Transverse colon (tissue), 4 donors: ENCODE data around the gene TSACC. TPM values are rescaled to one million over a fixed set of nuclear protein-coding genes. Genes with fewer than 3 reads are reported as not detected.

Experiments used
- DNase-seq: peaks from one replicate; pipeline ENCODE4 v3.0.0-alpha.2; 2019
- H3K27ac ChIP-seq, 4 donors: fragments of 200-600 bp; sonication (generic); 2 replicates each; pipeline ENCODE4 v1.5.1; 2016 to 2018; ENCODE audit warnings: inconsistent platforms in 4 of 4
- H3K27me3 ChIP-seq: fragments of 200-600 bp; sonication (generic); 2 replicates; pipeline ENCODE4 v1.5.1; 2017; ENCODE audit warnings: inconsistent platforms
- H3K36me3 ChIP-seq, 4 donors: fragments of 200-600 bp; sonication (generic); 2 replicates each; pipeline ENCODE4 v1.5.1; 2017 to 2019; ENCODE audit warnings: inconsistent platforms in 4 of 4
- H3K4me1 ChIP-seq, 4 donors: fragments of 200-600 bp; sonication (generic); 2 replicates each; pipeline ENCODE4 v1.5.1; 2017 to 2020; ENCODE audit warnings: inconsistent platforms in 4 of 4
- H3K4me3 ChIP-seq, 4 donors: fragments of 200-600 bp; sonication (generic); 1 replicate in 1 of 4; 2 replicates in 3 of 4; pipeline versions ENCODE4 v1.5.1 to v1.6.1; 2017 to 2019; ENCODE audit warnings: inconsistent platforms in 4 of 4
- H3K9me3 ChIP-seq, 2 donors: fragments of 200-600 bp; sonication (generic); 2 replicates each; pipeline ENCODE4 v1.5.1; 2017 to 2019; ENCODE audit warnings: inconsistent platforms in 2 of 2
- EP300 ChIP-seq: sonication (generic); formaldehyde crosslinking; IDR thresholded peaks from one replicate; pipeline ENCODE4 v1.6.1; 2017; ENCODE audit warnings: antibody characterized with exemption, low read depth
- POLR2A ChIP-seq: fragments of 450-650 bp; IDR thresholded peaks from one replicate; pipeline ENCODE4 v1.6.1; 2016; ENCODE audit warnings: antibody characterized with exemption, mild to moderate bottlenecking, moderate library complexity
- POLR2AphosphoS5 ChIP-seq, 3 donors: sonication (generic); formaldehyde crosslinking; IDR thresholded peaks; one replicate each; pipeline ENCODE4 v1.6.1; 2016; ENCODE audit warnings: antibody characterized with exemption in 3 of 3
- WGBS, 2 donors: methylation state at CpG; one replicate each; pipeline ENCODE4 v1.1.5; 2018; ENCODE audit warnings: low coverage in 1 of 2; 5-methylcytosine and 5-hydroxymethylcytosine counted together
- in situ Hi-C, 4 donors: fragments of 200-750 bp; cut with MboI; loops; one replicate each; pipeline versions ENCODE4 v1.15.0 to v1.15.1; 2017; ENCODE audit warnings: low sequenced_read_pairs in 3 of 4, low pct_ligation_motif_present in 1 of 4, low pct_unique_long_range_greater_than_20kb in 1 of 4
- intact Hi-C: fragments of 100-400 bp; cut with DNase I; formaldehyde crosslinking; loops from one replicate; pipeline ENCODE4 v1.15.1; 2023; ENCODE audit warnings: low total_unique reads
- total RNA-seq, 4 donors: library from RNA; depleted of rRNA; stranded (reverse); fragments of >200 nt; gene quantifications; one replicate each; pipeline ENCODE4 v1.1.0, GENCODE V29; 2016
- TF ChIP-seq, protein P1 (sequence below), 5 experiments: fragments of 200-600 bp in 3 of 5; fragments of 450-650 bp in 2 of 5; sonication (generic) in 3 of 5; IDR thresholded peaks; 1 replicate in 2 of 5; 2 replicates in 3 of 5; pipeline ENCODE4 v1.5.1; 2016 to 2017; ENCODE audit warnings: antibody characterized with exemption in 5 of 5, inconsistent platforms in 3 of 5, mild to moderate bottlenecking in 2 of 5, moderate library complexity in 1 of 5

Gene TSACC
- total RNA-seq, 4 donors from 2014 or later = not detected

DNA sequence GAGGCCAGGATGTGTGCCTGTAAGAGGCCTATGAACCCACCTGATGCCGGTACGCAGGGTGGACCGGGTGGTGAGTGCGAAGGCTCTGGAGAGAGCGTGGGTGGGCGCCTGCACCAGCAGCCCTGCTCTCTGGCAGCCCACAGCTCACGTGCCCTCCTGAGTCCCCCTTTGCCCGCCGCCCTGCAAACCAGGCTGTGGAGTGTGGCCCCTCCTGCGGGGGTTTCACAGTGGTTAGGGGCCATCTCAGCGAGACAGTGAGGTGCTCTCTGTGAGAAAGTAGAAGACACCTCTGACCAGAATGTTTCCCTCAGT is 53.0 kb downstream of the TSACC start:
- H3K4me1 ChIP-seq = no peaks in the 10 kb centered on the region
- intact Hi-C loops = loop anchor here (10.0 kb wide), 1 partner anchor 223 kb away; the partner anchor contains the start of gene HAPLN2
- H3K27ac ChIP-seq = no peak overlapping the region
- no peak overlapping the region for H3K4me3 ChIP-seq
- no peaks in the 10 kb centered on the region for H3K36me3 ChIP-seq
- TF ChIP-seq, protein P1, sequence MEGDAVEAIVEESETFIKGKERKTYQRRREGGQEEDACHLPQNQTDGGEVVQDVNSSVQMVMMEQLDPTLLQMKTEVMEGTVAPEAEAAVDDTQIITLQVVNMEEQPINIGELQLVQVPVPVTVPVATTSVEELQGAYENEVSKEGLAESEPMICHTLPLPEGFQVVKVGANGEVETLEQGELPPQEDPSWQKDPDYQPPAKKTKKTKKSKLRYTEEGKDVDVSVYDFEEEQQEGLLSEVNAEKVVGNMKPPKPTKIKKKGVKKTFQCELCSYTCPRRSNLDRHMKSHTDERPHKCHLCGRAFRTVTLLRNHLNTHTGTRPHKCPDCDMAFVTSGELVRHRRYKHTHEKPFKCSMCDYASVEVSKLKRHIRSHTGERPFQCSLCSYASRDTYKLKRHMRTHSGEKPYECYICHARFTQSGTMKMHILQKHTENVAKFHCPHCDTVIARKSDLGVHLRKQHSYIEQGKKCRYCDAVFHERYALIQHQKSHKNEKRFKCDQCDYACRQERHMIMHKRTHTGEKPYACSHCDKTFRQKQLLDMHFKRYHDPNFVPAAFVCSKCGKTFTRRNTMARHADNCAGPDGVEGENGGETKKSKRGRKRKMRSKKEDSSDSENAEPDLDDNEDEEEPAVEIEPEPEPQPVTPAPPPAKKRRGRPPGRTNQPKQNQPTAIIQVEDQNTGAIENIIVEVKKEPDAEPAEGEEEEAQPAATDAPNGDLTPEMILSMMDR (IDR thresholded peaks at IDR 0.05) = no peak
- in situ Hi-C loops = loop anchor here in 1 of 4 donors (25.0 kb wide), 1 partner anchor 221 kb away; the partner anchor contains the start of genes GPATCH4 and HAPLN2
- H3K27me3 ChIP-seq = peaks cover 67% of the 10 kb centered on the region
- no peaks in the 10 kb centered on the region for H3K9me3 ChIP-seq
- 82 to 100% methylated on average over 1 to 10 of the region's 11 CpGs for WGBS, 2 donors
- DNase-seq = no peak

DNA sequence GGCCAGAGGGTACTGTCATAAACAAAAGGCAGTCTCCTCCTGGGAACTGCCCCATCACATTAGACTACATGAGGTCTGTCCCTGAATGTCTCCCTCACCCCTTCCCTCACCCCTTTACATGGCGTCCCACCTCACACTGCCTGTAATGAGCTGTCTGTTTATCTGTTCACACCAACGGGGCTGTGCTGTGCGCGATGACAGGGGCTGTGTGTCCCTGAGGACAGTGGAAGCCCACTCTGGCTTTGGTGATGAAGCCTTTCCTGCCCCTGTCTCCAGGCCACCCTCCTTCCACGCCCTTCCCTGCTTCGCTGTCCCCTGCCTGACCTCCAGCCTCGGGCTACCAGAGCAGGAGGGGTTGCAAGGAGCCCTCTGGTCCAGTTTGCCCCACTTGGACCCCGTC is 53.4 kb downstream of the TSACC start:
- H3K27ac ChIP-seq = no peak overlapping the region
- no peak for DNase-seq
- no peaks in the 10 kb centered on the region for H3K36me3 ChIP-seq
- 65% methylated on average over 8 of the region's 8 CpGs; no CpG with 5 or more reads in 1 of the 2 donors for WGBS, 2 donors
- peaks cover 64% of the 10 kb centered on the region for H3K27me3 ChIP-seq
- no peaks in the 10 kb centered on the region for H3K4me1 ChIP-seq
- no peak overlapping the region for H3K4me3 ChIP-seq
- in situ Hi-C loops = loop anchor here in 1 of 4 donors (25.0 kb wide), 1 partner anchor 221 kb away; the partner anchor contains the start of genes GPATCH4 and HAPLN2
- intact Hi-C loops = loop anchor here (10.0 kb wide), 1 partner anchor 223 kb away; the partner anchor contains the start of gene HAPLN2
- TF ChIP-seq POLR2A (no peak), POLR2AphosphoS5 (IDR thresholded peaks at IDR 0.05) (no peak), EP300 (no peak)
- TF ChIP-seq, protein P1 (IDR thresholded peaks at IDR 0.05) = no peak
- H3K9me3 ChIP-seq = no peaks in the 10 kb centered on the region

DNA sequence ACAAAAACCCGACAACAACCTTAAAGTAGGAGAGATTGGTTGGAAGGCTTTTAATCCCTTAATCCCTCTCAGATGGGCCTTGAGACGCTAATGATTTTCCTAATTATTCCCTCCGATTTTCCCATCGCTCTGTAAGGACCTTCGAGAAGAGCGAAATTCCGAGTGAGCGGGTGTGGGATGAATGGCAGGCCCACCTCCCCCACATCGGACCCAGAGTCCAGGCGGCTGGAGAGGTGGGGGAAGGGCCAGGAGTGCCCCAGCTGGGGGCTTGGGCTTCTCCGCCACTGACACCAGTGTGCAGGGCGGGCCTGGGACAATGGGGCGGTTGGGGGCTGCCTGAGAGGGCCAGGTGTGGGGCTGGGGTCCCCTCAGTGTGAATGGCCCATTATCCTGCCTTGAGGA is 54.1 kb downstream of the TSACC start:
- no peak overlapping the region for H3K4me3 ChIP-seq
- H3K4me1 ChIP-seq = no peaks in the 10 kb centered on the region
- in situ Hi-C loops (loop anchor here in 1 of 4 donors (25.0 kb wide), 1 partner anchor 220 kb away; the partner anchor contains the start of genes GPATCH4 and HAPLN2), intact Hi-C loops (loop anchor here (10.0 kb wide), 1 partner anchor 222 kb away; the partner anchor contains the start of gene HAPLN2)
- no peaks in the 10 kb centered on the region for H3K9me3 ChIP-seq
- no peak overlapping the region for H3K27ac ChIP-seq
- WGBS, 2 donors = 80 to 93% methylated on average over 2 to 13 of the region's 13 CpGs
- H3K36me3 ChIP-seq = no peaks in the 10 kb centered on the region
- TF ChIP-seq POLR2A = no peak
- peaks cover 56% of the 10 kb centered on the region for H3K27me3 ChIP-seq
- DNase-seq = no peak

DNA sequence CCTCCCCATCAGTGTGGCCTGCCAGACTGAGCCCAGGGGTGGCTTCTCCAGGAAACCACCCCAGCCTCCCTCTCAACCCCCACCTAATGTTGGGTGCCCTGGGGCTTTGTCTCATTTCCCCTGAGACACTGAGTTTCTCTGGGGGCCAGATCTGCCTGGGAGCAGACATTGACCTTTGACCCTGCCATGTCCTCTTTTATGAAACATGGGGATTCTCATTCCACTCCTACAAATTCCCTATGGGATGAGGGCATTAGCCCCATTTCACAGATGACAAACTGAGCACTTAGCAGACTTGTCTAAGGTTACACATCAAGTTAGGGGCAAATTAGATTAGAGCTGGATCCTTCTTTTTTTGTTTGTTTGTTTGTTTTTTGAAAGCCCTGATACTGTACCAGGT is 54.8 kb downstream of the TSACC start:
- H3K9me3 ChIP-seq = no peaks in the 10 kb centered on the region
- intact Hi-C loops = loop anchor here (10.0 kb wide), 1 partner anchor 222 kb away; the partner anchor contains the start of gene HAPLN2
- no peak overlapping the region for H3K27ac ChIP-seq
- in situ Hi-C loops = loop anchor here in 1 of 4 donors (25.0 kb wide), 1 partner anchor 219 kb away; the partner anchor contains the start of genes GPATCH4 and HAPLN2
- no peak overlapping the region for H3K4me3 ChIP-seq
- H3K27me3 ChIP-seq = peaks cover 50% of the 10 kb centered on the region
- H3K4me1 ChIP-seq = no peaks in the 10 kb centered on the region
- no peak for DNase-seq
- TF ChIP-seq POLR2AphosphoS5 (IDR thresholded peaks at IDR 0.05) = no peak
- no peak for TF ChIP-seq EP300
- TF ChIP-seq, protein P1 (IDR thresholded peaks at IDR 0.05) = no peak
- TF ChIP-seq POLR2A = no peak
- no peaks in the 10 kb centered on the region for H3K36me3 ChIP-seq

DNA sequence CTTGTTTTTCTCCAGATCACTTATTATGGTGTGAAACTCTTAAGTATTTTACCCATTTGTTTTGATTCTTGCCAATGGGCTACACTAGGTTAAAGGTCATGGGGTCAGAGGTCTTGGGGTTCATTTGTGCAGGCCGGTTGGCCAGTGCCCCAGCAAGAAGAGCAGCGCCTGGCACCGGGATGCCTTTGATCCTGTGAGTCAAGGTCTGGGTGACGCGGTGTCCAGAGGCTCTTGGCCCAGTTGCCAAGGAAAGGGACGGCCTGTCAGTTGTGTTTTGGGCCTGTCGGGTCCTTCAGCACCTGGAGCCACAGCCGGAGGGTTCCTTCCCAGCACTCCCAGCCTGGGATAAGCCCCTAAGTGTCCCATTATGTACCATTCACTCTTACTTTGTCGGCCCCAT is 55.8 kb downstream of the TSACC start:
- Histone ChIP-seq H3K4me1 (no peaks in the 10 kb centered on the region), H3K27me3 (peaks cover 40% of the 10 kb centered on the region), H3K4me3 (no peak overlapping the region), H3K36me3 (no peaks in the 10 kb centered on the region), H3K9me3 (no peaks in the 10 kb centered on the region), H3K27ac (no peak overlapping the region)
- in situ Hi-C loops = loop anchor here in 1 of 4 donors (25.0 kb wide), 1 partner anchor 218 kb away; the partner anchor contains the start of genes GPATCH4 and HAPLN2
- TF ChIP-seq POLR2A (no peak), EP300 (no peak), POLR2AphosphoS5 (IDR thresholded peaks at IDR 0.05) (no peak)
- TF ChIP-seq, protein P1 (IDR thresholded peaks at IDR 0.05) = no peak
- WGBS, 2 donors = 82% methylated on average over 9 of the region's 9 CpGs; no CpG with 5 or more reads in 1 of the 2 donors
- intact Hi-C loops = loop anchor here (10.0 kb wide), 1 partner anchor 221 kb away; the partner anchor contains the start of gene HAPLN2
- DNase-seq = no peak
